ENCODE measurements around the gene ZFYVE1.
"Not testable (repeated sequence)": the region's sequence is repeated elsewhere in the genome, so short reads cannot be mapped to it uniquely, and the experiment has no call there.

DNA sequence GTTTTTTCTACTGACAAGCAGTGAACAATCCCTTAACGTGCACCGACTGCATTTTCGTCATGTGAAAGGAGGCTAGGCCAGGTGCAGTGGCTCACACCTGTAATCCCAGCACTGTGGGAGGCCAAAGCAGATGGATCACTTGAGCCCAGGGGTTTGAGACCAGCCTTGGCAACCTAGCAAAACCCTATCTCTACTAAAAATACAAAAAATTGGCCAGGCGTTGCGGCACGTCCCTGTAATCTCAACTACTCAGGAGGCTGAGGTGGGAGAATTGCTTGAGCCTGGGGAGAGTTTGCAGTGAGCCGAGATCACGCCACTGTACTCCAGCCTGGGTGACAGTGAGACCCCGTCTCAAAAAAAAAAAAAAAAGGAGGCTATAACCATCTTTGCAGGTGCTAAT is 22.3 kb downstream of the ZFYVE1 start:
- TF ChIP-seq POLR2AphosphoS5, CTCF, POLR2A (IDR thresholded peaks at IDR 0.05): not testable (repeated sequence)

All from breast epithelium (tissue), 3 donors.